ENCODE data around the gene FARS2.

DNA sequence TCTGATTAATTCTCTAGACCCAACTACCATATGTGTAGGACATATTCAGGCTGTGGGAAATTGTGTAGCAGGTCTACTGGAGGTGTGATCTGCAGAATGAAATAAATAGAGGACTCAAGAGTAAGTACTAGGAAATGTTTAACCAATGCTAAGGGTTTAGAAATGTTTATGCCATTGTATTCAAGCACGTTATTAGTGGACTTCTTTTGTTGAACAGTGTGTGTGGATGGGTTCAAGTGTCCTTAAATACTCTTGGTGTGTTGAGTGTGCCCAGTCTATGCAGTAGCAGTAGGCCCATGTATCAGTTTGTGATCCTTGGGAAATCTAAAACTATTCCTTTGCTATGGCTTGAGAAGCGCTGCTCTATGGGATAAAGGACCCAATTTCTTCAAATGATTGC is 112.1 kb downstream of the FARS2 start:
- TF ChIP-seq, protein P1, sequence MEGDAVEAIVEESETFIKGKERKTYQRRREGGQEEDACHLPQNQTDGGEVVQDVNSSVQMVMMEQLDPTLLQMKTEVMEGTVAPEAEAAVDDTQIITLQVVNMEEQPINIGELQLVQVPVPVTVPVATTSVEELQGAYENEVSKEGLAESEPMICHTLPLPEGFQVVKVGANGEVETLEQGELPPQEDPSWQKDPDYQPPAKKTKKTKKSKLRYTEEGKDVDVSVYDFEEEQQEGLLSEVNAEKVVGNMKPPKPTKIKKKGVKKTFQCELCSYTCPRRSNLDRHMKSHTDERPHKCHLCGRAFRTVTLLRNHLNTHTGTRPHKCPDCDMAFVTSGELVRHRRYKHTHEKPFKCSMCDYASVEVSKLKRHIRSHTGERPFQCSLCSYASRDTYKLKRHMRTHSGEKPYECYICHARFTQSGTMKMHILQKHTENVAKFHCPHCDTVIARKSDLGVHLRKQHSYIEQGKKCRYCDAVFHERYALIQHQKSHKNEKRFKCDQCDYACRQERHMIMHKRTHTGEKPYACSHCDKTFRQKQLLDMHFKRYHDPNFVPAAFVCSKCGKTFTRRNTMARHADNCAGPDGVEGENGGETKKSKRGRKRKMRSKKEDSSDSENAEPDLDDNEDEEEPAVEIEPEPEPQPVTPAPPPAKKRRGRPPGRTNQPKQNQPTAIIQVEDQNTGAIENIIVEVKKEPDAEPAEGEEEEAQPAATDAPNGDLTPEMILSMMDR (IDR thresholded peaks at IDR 0.05): no peak
- no peak for TF ChIP-seq POLR2A (IDR thresholded peaks at IDR 0.05)
